IPS-NIHi7 (cell line): ENCODE data around the gene NEMP1.
A peak's percentile ranks its signal among the peaks of the same experiment; 100 is the strongest.
"Not testable (repeated sequence)": the region's sequence is repeated elsewhere in the genome, so short reads cannot be mapped to it uniquely, and the experiment has no call there.

Experiments
- DNase-seq: peaks from one replicate; pipeline ENCODE4 v3.0.0; 2012; ENCODE audit warnings: mixed read lengths; ENCODE audit errors: extremely low spot score

Gene NEMP1

GRCh38 chr12:57029457-57029856 lies 49.1 kb downstream of the NEMP1 start:
- no peak for DNase-seq

GRCh38 chr12:57027805-57028153 lies 50.8 kb downstream of the NEMP1 start:
- DNase-seq, result no peak

GRCh38 chr12:57027011-57027804 lies 51.4 kb downstream of the NEMP1 start:
- DNase-seq, result no peak

- DNase-seq, result no peak
Measured at GRCh38 chr12:57025196-57025595, 53.4 kb downstream of the NEMP1 start.

- not testable (repeated sequence) for DNase-seq
Measured at GRCh38 chr12:57022324-57022723, 56.3 kb downstream of the NEMP1 start.

- DNase-seq, result no peak
Measured at GRCh38 chr12:57019983-57020719, 58.4 kb downstream of the NEMP1 start.

- no peak for DNase-seq
Measured at GRCh38 chr12:57018906-57019305, 59.7 kb downstream of the NEMP1 start.

- DNase-seq, result not testable (repeated sequence)
Measured at GRCh38 chr12:57018353-57018752, 60.2 kb downstream of the NEMP1 start.

GRCh38 chr12:57016348-57016747 lies 62.2 kb downstream of the NEMP1 start, which contains the start of gene TAC3:
TAC3 (minus strand) TSS chr12:57016529; CDS start chr12:57015797, 732 bp downstream.
- DNase-seq, result peak; percentile 64

GRCh38 chr12:57012600-57013465 lies 65.8 kb downstream of the NEMP1 start:
- peak; percentile 51 for DNase-seq

GRCh38 chr12:57011438-57012424 lies 66.9 kb downstream of the NEMP1 start:
- no peak for DNase-seq

GRCh38 chr12:57010627-57011247 lies 67.9 kb downstream of the NEMP1 start:
- no peak for DNase-seq

GRCh38 chr12:57009949-57010626 lies 68.5 kb downstream of the NEMP1 start:
- DNase-seq, result no peak

- DNase-seq, result peak; percentile 54
Measured at GRCh38 chr12:57008178-57008577, 70.4 kb downstream of the NEMP1 start.

GRCh38 chr12:57006809-57007475 lies 71.6 kb downstream of the NEMP1 start:
- DNase-seq, result no peak

- DNase-seq, result peak; percentile 95
Measured at GRCh38 chr12:57005980-57006808, 72.4 kb downstream of the NEMP1 start, which contains the start of gene ZBTB39. ZBTB39 (minus strand) TSS chr12:57006546; CDS start chr12:57004917, 1,629 bp downstream.
